NCI-H187 treated with DMSO at 0.1 percent for 48 hours (cell line): ENCODE measurements around the gene ARHGAP1.

Experiments
- DNase-seq: peaks from one replicate; lab custom pipeline; 2025; lab: John Stamatoyannopoulos, UW

ARHGAP1 gene

DNA sequence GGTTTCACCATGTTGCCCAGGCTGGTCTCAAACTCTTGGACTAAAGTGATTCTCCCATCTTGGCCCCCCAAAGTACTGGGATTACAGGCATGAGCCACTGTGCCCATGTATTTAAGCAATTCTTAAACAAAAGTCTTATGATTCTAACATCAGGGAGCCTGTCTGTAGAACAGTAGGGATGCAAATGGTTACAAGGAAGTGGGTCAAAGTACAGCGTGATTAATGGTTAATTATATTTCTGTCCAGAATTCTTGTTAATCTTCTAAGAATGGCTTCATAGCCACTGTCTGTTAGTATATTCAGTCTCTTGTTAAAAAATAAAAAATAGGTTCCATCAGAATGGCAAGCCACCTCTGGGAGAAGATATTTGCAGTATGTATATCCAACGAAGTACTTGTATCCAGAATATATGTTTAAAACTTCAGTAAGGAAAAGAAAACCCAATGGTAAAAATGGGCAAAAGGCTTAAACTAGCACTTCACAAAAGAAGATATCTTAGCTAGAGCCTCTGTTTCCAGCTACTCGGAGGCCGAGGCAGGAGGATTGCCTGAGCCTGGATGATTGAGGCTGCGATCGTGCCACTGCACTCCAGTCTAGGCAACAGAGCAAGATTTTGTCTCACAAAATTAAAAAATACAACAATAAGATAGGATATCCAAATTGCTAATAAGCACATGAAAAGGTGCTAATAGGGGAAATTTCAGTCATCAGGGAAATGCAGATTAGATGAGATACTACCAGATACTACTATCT, 60.2 kb downstream of the ARHGAP1 start:
- DNase-seq = no peak

DNA sequence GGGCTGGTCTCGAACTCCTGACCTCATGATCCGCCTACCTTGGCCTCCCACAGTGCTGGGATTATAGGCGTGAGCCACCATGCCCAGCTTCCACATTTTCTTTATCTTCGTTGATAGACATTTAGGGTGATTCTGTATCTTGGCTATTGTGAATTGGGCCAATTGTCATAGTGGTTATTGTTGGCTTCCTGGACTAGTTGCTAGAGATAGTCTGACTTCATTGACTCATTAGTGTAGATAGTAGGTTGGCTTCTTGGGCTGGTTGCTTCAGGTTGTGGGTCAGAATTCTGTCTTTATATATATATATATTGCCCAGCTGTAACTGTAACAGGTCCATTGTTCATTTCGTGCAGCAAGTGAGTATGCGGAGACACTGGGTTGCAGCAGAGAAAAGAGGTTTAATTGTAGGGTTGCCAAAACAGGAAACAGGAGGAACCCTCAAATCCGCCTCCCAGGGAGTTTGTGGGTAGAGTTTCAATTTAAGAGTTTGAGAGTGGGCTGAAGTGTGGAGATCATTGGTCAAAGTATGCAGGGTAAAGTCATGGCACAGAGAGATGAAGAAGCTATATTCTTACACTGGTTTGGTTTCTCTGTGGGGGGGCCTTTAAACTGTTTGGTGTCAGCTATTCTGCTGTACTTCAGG, 61.1 kb downstream of the ARHGAP1 start:
- DNase-seq = no peak

DNA sequence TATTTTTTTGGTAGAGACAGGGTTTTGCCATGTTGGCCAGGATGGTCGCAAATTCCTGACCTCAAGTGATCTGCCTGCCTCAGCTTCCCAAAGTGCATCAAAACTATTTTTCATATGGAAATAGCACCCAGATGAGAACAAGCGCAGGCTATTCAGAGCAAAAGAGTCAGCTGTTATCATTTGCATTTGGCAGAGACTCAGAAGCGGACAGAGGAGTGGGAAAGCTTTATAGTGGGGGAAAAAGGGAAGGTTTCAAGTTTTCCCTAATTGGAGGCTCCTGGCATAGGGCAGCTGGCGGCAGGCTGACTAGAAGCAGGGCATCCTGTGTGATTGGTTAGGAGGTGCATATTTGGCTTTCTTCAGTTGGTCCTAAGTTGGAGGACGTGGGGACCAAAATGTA, 62.9 kb downstream of the ARHGAP1 start:
- DNase-seq = no peak

DNA sequence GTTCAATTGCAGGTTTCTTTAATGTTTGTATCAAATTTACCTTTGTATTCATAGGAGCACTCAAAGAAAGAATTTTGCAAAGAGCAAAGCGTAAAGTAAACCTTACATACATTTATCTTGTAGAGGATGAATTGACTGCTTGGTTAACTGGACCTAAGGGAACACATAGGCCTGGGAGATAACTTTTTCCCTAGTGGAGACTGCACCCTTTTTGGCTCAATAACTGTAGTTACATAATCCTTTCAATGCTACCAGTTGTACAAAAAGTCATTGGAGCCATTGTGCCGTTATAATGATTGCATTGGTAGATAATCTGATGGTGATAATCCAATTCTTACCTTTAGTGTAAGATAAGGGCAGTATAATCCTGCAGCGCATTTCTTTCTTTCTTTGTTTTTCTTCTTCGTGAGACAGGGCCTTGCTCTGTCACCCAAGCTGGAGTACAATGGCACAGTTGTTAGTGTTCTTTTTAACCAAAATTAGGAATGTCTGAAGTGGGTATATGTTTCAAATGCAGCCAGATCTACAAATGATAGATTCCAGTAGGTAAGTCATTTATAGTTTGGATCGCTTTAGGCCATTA, 64.8 kb downstream of the ARHGAP1 start:
- DNase-seq = no peak

DNA sequence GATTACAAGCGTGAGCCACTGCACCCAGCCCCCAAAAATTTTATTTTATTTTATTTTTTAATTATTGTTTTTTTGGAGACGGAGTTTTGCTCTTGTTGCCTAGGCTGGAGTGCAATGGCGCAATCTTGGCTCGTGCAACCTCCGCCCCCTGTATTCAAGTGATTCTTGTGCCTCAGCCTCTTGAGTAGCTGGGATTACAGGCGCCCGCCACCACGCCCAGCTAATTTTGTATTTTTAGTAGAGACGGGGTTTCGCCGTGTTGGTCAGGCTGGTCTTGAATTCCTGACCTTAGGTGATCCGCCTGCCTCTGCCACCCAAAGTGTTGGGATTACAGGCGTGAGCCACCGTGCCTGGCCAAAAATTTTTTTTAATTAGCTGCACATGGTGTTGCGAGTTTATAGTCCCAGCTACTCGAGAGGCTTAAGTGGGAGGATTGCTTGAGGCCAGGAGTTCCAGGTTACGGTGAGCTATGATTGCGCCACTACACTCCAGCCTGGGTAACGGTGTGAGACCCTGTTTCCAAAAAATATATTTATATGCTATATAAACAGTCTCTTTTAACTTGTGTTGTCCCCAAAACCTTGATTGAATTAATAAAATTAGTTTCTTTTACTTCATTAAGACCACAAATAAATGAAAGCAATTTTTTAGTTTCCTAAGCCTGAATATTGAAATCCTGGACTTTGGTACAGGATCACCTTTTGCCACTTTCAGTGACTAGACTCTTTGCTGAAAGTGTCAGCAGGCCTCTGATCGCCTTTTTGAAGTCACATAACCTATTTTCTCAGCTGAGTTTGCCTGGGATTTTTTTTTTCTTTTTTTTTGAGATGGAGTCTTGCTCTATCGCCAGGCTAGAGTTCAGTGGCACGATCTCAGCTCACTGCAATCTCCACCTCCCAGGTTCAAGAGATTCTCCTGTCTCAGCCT, 66.9 kb downstream of the ARHGAP1 start:
- no peak for DNase-seq

DNA sequence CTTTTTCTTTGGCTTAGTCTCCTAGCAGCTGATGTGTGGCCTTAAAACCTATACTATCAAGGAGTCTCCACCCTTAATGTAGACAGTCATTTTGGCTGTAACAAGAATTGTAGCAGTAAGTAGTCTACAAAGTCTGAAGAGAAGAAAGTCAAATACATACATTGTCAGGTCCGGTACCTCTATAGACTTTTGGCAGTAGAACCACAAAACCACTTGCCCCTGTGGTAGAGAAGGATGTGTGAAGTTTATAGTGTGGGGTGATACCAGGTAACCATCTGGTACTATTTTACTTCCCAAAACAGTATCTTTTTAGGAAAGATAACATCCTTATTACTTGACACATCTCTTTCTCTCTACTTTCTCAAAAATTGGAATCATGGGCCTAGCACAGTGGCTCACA, 67.9 kb downstream of the ARHGAP1 start:
- DNase-seq = no peak

DNA sequence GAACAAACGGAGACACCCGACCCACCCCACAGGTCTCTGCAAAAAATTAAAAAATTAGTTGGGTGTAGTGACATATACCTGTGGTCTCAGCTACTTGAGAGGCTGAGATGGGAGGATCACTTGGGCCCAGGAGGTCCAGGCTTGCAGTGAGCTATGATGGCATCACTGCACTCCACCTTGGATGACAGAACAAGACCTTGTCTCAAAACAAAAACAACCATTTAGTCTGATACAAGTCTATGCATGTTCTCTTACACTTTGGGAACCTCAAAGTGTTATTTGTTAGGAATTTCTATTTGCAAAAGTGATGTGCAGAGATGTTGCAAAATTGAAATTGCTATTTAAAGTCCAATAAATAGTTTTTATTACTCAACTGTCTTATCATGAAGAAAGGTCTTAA, 68.7 kb downstream of the ARHGAP1 start:
- no peak for DNase-seq

DNA sequence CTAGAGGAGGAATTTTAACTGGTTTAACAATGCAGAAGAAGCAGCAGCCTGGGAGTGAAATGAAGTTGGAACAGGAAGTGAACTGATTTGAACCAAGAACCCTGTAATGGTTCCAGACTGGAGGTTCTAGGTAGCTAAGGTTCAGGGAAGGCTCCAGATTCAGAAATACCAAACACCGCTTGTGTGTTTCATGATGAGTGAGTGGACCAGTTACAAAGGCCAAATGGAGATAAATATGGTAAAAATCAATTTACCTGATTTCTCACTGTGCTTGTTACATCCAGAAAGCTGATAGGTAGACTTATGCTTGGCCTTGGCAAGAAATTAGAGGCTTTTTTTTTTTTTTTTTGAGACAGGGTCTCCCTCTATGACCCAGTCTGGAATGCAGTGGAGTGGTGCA, 70.2 kb downstream of the ARHGAP1 start:
- no peak for DNase-seq

DNA sequence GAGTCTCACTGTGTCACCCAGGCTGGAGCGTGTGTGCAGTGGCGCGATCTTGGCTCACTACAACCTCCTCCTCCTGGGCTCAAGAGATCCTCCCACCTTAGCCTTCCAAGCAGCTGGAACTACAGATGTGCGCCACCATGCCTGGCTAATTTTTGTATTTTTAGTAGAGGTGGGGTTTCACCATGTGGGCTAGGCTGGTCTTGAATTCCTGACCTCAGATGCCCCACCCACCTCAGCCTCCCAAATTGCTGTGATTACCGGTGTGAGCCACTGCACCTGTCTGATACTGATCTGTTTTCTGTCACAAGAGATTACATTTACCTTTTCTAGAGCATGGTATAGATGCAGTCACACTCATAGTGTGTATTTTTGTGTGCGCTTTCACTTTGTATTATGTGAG, 71.5 kb downstream of the ARHGAP1 start:
- DNase-seq = no peak
